ENCODE results near the gene CCNY. TPM values are rescaled to one million over a fixed set of nuclear protein-coding genes. Genes with fewer than 3 reads are reported as not detected.

Gene CCNY
- total and polyA plus RNA-seq, 4 donors, result 25.5 to 95.9 (median 54.4) TPM

GRCh38 chr10:35552650-35553342, 216.5 kb downstream of the CCNY start:
- intact Hi-C loops (cut with DNase I), result loop anchor here in 1 of 2 donors (10.0 kb wide), 1 partner anchor 208 kb away; no protein-coding TSS in a partner anchor
- no peaks in the 10 kb centered on the region for H3K9me3 ChIP-seq (ENCODE audit: control insufficient read depth, low read length)
- peaks cover 0 to 4% of the 10 kb centered on the region in 2 donors for H3K36me3 ChIP-seq (ENCODE audit: control insufficient read depth in 1 of 2, insufficient read depth in 2 of 2, low read length in 1 of 2)
- H3K4me1 ChIP-seq (ENCODE audit: control insufficient read depth in 1 of 2, insufficient read depth in 2 of 2, low read length in 2 of 2), result no peaks in the 10 kb centered on the region
- no peaks in the 10 kb centered on the region for H3K27me3 ChIP-seq (ENCODE audit: control insufficient read depth in 1 of 2, insufficient read depth in 2 of 2, low read length in 1 of 2)
- no peak overlapping the region for H3K27ac ChIP-seq (ENCODE audit: low read depth in 1 of 2, low read length in 2 of 2)
- ATAC-seq (ENCODE audit: low FRiP score), result no peak
- no peak for DNase-seq
- WGBS, 2 donors, result 90% methylated on average over 7 of the region's 7 CpGs
- no peak overlapping the region for H3K4me3 ChIP-seq (ENCODE audit: low read length in 2 of 2)

- H3K27me3 ChIP-seq (ENCODE audit: control insufficient read depth in 1 of 2, insufficient read depth in 2 of 2, low read length in 1 of 2), result no peaks in the 10 kb centered on the region
- intact Hi-C loops (cut with DNase I), result loop anchor here in 1 of 2 donors (10.0 kb wide), 1 partner anchor 209 kb away; no protein-coding TSS in a partner anchor
- ATAC-seq (ENCODE audit: low FRiP score) (no peak), DNase-seq (no peak)
- H3K36me3 ChIP-seq (ENCODE audit: control insufficient read depth in 1 of 2, insufficient read depth in 2 of 2, low read length in 1 of 2), result peaks cover 0 to 4% of the 10 kb centered on the region in 2 donors
- 56 to 60% methylated on average over 2 of the region's 2 CpGs for WGBS, 2 donors
- no peak overlapping the region for H3K27ac ChIP-seq (ENCODE audit: low read depth in 1 of 2, low read length in 2 of 2)
- no peaks in the 10 kb centered on the region for H3K9me3 ChIP-seq (ENCODE audit: control insufficient read depth, low read length)
- no peak overlapping the region for H3K4me3 ChIP-seq (ENCODE audit: low read length in 2 of 2)
- H3K4me1 ChIP-seq (ENCODE audit: control insufficient read depth in 1 of 2, insufficient read depth in 2 of 2, low read length in 2 of 2), result no peaks in the 10 kb centered on the region
Observed at GRCh38 chr10:35554036-35554435, 217.7 kb downstream of the CCNY start.

- Histone ChIP-seq H3K36me3 (ENCODE audit: control insufficient read depth in 1 of 2, insufficient read depth in 2 of 2, low read length in 1 of 2) (peaks cover 0 to 2% of the 10 kb centered on the region in 2 donors), H3K4me1 (ENCODE audit: control insufficient read depth in 1 of 2, insufficient read depth in 2 of 2, low read length in 2 of 2) (no peaks in the 10 kb centered on the region), H3K27me3 (ENCODE audit: control insufficient read depth in 1 of 2, insufficient read depth in 2 of 2, low read length in 1 of 2) (no peaks in the 10 kb centered on the region), H3K4me3 (ENCODE audit: low read length in 2 of 2) (no peak overlapping the region), H3K27ac (ENCODE audit: low read depth in 1 of 2, low read length in 2 of 2) (no peak overlapping the region), H3K9me3 (ENCODE audit: control insufficient read depth, low read length) (no peaks in the 10 kb centered on the region)
- intact Hi-C loops (cut with DNase I), result loop anchor here in 1 of 2 donors (10.0 kb wide), 1 partner anchor 210 kb away; no protein-coding TSS in a partner anchor
- 79 to 87% methylated on average over 3 of the region's 3 CpGs for WGBS, 2 donors
- no peak for DNase-seq
- no peak for ATAC-seq (ENCODE audit: low FRiP score)
Observed at GRCh38 chr10:35554461-35555056, 218.2 kb downstream of the CCNY start.

- ATAC-seq (ENCODE audit: low FRiP score) (no peak), DNase-seq (no peak)
- Histone ChIP-seq H3K4me3 (ENCODE audit: low read length in 2 of 2) (no peak overlapping the region), H3K36me3 (ENCODE audit: control insufficient read depth in 1 of 2, insufficient read depth in 2 of 2, low read length in 1 of 2) (no peaks in the 10 kb centered on the region), H3K27ac (ENCODE audit: low read depth in 1 of 2, low read length in 2 of 2) (no peak overlapping the region), H3K27me3 (ENCODE audit: control insufficient read depth in 1 of 2, insufficient read depth in 2 of 2, low read length in 1 of 2) (no peaks in the 10 kb centered on the region), H3K4me1 (ENCODE audit: control insufficient read depth in 1 of 2, insufficient read depth in 2 of 2, low read length in 2 of 2) (no peaks in the 10 kb centered on the region), H3K9me3 (ENCODE audit: control insufficient read depth, low read length) (no peaks in the 10 kb centered on the region)
- intact Hi-C loops (cut with DNase I), result loop anchor here in 1 of 2 donors (10.0 kb wide), 1 partner anchor 211 kb away; no protein-coding TSS in a partner anchor
- WGBS, 2 donors, result 93 to 95% methylated on average over 6 of the region's 6 CpGs
Observed at GRCh38 chr10:35555962-35556930, 219.9 kb downstream of the CCNY start.

- Histone ChIP-seq H3K4me3 (ENCODE audit: low read length in 2 of 2) (no peak overlapping the region), H3K36me3 (ENCODE audit: control insufficient read depth in 1 of 2, insufficient read depth in 2 of 2, low read length in 1 of 2) (no peaks in the 10 kb centered on the region), H3K27me3 (ENCODE audit: control insufficient read depth in 1 of 2, insufficient read depth in 2 of 2, low read length in 1 of 2) (no peaks in the 10 kb centered on the region), H3K9me3 (ENCODE audit: control insufficient read depth, low read length) (no peaks in the 10 kb centered on the region), H3K4me1 (ENCODE audit: control insufficient read depth in 1 of 2, insufficient read depth in 2 of 2, low read length in 2 of 2) (no peaks in the 10 kb centered on the region), H3K27ac (ENCODE audit: low read depth in 1 of 2, low read length in 2 of 2) (no peak overlapping the region)
- intact Hi-C loops (cut with DNase I), result loop anchor here in 1 of 2 donors (10.0 kb wide), 1 partner anchor 213 kb away; no protein-coding TSS in a partner anchor
- ATAC-seq (ENCODE audit: low FRiP score), result no peak
- DNase-seq, result no peak
- WGBS, 2 donors, result 94 to 98% methylated on average over 1 of the region's 1 CpG
Observed at GRCh38 chr10:35558276-35558675, 222.0 kb downstream of the CCNY start.

- no peaks in the 10 kb centered on the region for H3K36me3 ChIP-seq (ENCODE audit: control insufficient read depth in 1 of 2, insufficient read depth in 2 of 2, low read length in 1 of 2)
- no peak overlapping the region for H3K27ac ChIP-seq (ENCODE audit: low read depth in 1 of 2, low read length in 2 of 2)
- H3K27me3 ChIP-seq (ENCODE audit: control insufficient read depth in 1 of 2, insufficient read depth in 2 of 2, low read length in 1 of 2), result no peaks in the 10 kb centered on the region
- no peaks in the 10 kb centered on the region for H3K4me1 ChIP-seq (ENCODE audit: control insufficient read depth in 1 of 2, insufficient read depth in 2 of 2, low read length in 2 of 2)
- no peaks in the 10 kb centered on the region for H3K9me3 ChIP-seq (ENCODE audit: control insufficient read depth, low read length)
- no peak overlapping the region for H3K4me3 ChIP-seq (ENCODE audit: low read length in 2 of 2)
- intact Hi-C loops (cut with DNase I), result loop anchor here in 1 of 2 donors (10.0 kb wide), 1 partner anchor 215 kb away; no protein-coding TSS in a partner anchor
- DNase-seq (no peak), ATAC-seq (ENCODE audit: low FRiP score) (no peak)
- WGBS, 2 donors, result 97 to 98% methylated on average over 5 of the region's 5 CpGs
Observed at GRCh38 chr10:35559416-35559815, 223.1 kb downstream of the CCNY start.

- ATAC-seq (ENCODE audit: low FRiP score) (no peak), DNase-seq (no peak)
- no peaks in the 10 kb centered on the region for H3K27me3 ChIP-seq (ENCODE audit: control insufficient read depth in 1 of 2, insufficient read depth in 2 of 2, low read length in 1 of 2)
- H3K27ac ChIP-seq (ENCODE audit: low read depth in 1 of 2, low read length in 2 of 2), result no peak overlapping the region
- H3K4me3 ChIP-seq (ENCODE audit: low read length in 2 of 2), result no peak overlapping the region
- intact Hi-C loops (cut with DNase I), result loop anchor here in 1 of 2 donors (10.0 kb wide), 1 partner anchor 227 kb away; the partner anchor contains the start of gene CCNY
- no peaks in the 10 kb centered on the region for H3K36me3 ChIP-seq (ENCODE audit: control insufficient read depth in 1 of 2, insufficient read depth in 2 of 2, low read length in 1 of 2)
- no peaks in the 10 kb centered on the region for H3K9me3 ChIP-seq (ENCODE audit: control insufficient read depth, low read length)
- WGBS, 2 donors, result 69 to 72% methylated on average over 5 of the region's 5 CpGs
- H3K4me1 ChIP-seq (ENCODE audit: control insufficient read depth in 1 of 2, insufficient read depth in 2 of 2, low read length in 2 of 2), result no peaks in the 10 kb centered on the region
Observed at GRCh38 chr10:35561715-35562114, 225.4 kb downstream of the CCNY start.

- H3K4me1 ChIP-seq (ENCODE audit: control insufficient read depth in 1 of 2, insufficient read depth in 2 of 2, low read length in 2 of 2), result no peaks in the 10 kb centered on the region
- no peaks in the 10 kb centered on the region for H3K27me3 ChIP-seq (ENCODE audit: control insufficient read depth in 1 of 2, insufficient read depth in 2 of 2, low read length in 1 of 2)
- intact Hi-C loops (cut with DNase I), result loop anchor here in 1 of 2 donors (10.0 kb wide), 1 partner anchor 228 kb away; the partner anchor contains the start of gene CCNY
- no peak overlapping the region for H3K4me3 ChIP-seq (ENCODE audit: low read length in 2 of 2)
- DNase-seq (no peak), ATAC-seq (ENCODE audit: low FRiP score) (no peak)
- no peaks in the 10 kb centered on the region for H3K36me3 ChIP-seq (ENCODE audit: control insufficient read depth in 1 of 2, insufficient read depth in 2 of 2, low read length in 1 of 2)
- no peak overlapping the region for H3K27ac ChIP-seq (ENCODE audit: low read depth in 1 of 2, low read length in 2 of 2)
- WGBS, 2 donors, result 96 to 97% methylated on average over 1 of the region's 1 CpG
- H3K9me3 ChIP-seq (ENCODE audit: control insufficient read depth, low read length), result no peaks in the 10 kb centered on the region
Observed at GRCh38 chr10:35562427-35562826, 226.1 kb downstream of the CCNY start.
